HEK293T (cell line): ENCODE data around the gene GOLM1.
"Not testable (repeated sequence)": the region's sequence is repeated elsewhere in the genome, so short reads cannot be mapped to it uniquely, and the experiment has no call there.

Experiments
- CTCF ChIA-PET: fragments of 350-600 bp; formaldehyde crosslinking; extraction: SDS; loops from one replicate; lab custom pipeline; 2021; ENCODE audit warnings: antibody characterized with exemption, inconsistent platforms; lab: Yijun Ruan, JAX
- POLR2A ChIA-PET: fragments of 350-600 bp; formaldehyde crosslinking; extraction: SDS; loops from one replicate; lab custom pipeline; 2020; ENCODE audit warnings: antibody characterized with exemption, inconsistent platforms; lab: Yijun Ruan, JAX
- DNase-seq: peaks from one replicate; pipeline ENCODE4 v3.0.0; 2012; ENCODE audit warnings: mixed read lengths; ENCODE audit errors: extremely low spot score
- ARNT ChIP-seq: fragments of 450-650 bp; IDR thresholded peaks from 2 replicates; pipeline ENCODE4 v1.6.1; 2017; ENCODE audit warnings: mild to moderate bottlenecking
- BHLHE40 ChIP-seq: fragments of 450-650 bp; IDR thresholded peaks from 2 replicates; pipeline ENCODE4 v1.6.1; 2016; ENCODE audit warnings: mild to moderate bottlenecking, moderate library complexity, borderline replicate concordance
- CTBP1 ChIP-seq: fragments of 450-650 bp; IDR thresholded peaks from 2 replicates; pipeline ENCODE4 v1.6.1; 2016; ENCODE audit warnings: borderline replicate concordance
- ELF4 ChIP-seq: fragments of 450-650 bp; IDR thresholded peaks from 2 replicates; pipeline ENCODE4 v1.6.1; 2017; ENCODE audit warnings: antibody characterized with exemption
- FOXA1 ChIP-seq: fragments of 450-650 bp; IDR thresholded peaks from 2 replicates; pipeline ENCODE4 v1.6.1; 2016; ENCODE audit warnings: mild to moderate bottlenecking
- FOXK2 ChIP-seq: fragments of 450-650 bp; IDR thresholded peaks from 2 replicates; pipeline ENCODE4 v1.6.1; 2016; ENCODE audit warnings: mild to moderate bottlenecking
- FOXM1 ChIP-seq: fragments of 450-650 bp; IDR thresholded peaks from 2 replicates; pipeline ENCODE4 v1.6.1; 2017; ENCODE audit warnings: mild to moderate bottlenecking, borderline replicate concordance
- HDGF ChIP-seq: fragments of 450-650 bp; IDR thresholded peaks from 2 replicates; pipeline ENCODE4 v1.6.1; 2017; ENCODE audit warnings: antibody characterized with exemption, borderline replicate concordance
- L3MBTL2 ChIP-seq: fragments of 450-650 bp; conservative IDR thresholded peaks from 2 replicates; pipeline ENCODE4 v1.6.1; 2016; ENCODE audit warnings: mild to moderate bottlenecking
- LEF1 ChIP-seq: fragments of 450-650 bp; IDR thresholded peaks from 2 replicates; pipeline ENCODE4 v1.6.1; 2017; ENCODE audit warnings: mild to moderate bottlenecking, borderline replicate concordance
- NFRKB ChIP-seq: fragments of 450-650 bp; IDR thresholded peaks from 2 replicates; pipeline ENCODE4 v1.6.1; 2016; ENCODE audit warnings: mild to moderate bottlenecking, moderate library complexity
- PKNOX1 ChIP-seq: fragments of 450-650 bp; IDR thresholded peaks from 2 replicates; pipeline ENCODE4 v1.6.1; 2016
- SP1 ChIP-seq: fragments of 450-650 bp; IDR thresholded peaks from 2 replicates; pipeline ENCODE4 v1.6.1; 2017
- SUZ12 ChIP-seq: fragments of 450-650 bp; IDR thresholded peaks from 2 replicates; pipeline ENCODE4 v1.6.1; 2016; ENCODE audit warnings: mild to moderate bottlenecking
- TARDBP ChIP-seq: fragments of 450-650 bp; IDR thresholded peaks from 2 replicates; pipeline ENCODE4 v1.6.1; 2016
- ZNF384 ChIP-seq: fragments of 450-650 bp; IDR thresholded peaks from 2 replicates; pipeline ENCODE4 v1.6.1; 2016

Gene GOLM1

GRCh38 chr9:86064220-86064619, 35.1 kb downstream of the GOLM1 start:
- POLR2A ChIA-PET = no interaction called here
- CTCF ChIA-PET = no interaction called here
- TF ChIP-seq ARNT (no peak), ZNF384 (no peak), CTBP1 (no peak)
- no peak for DNase-seq

- no peak for DNase-seq
- ChIA-PET POLR2A (no interaction called here), CTCF (interaction anchor here (0.6 kb wide), 1 partner anchor 155 kb away, joined by 5 read pairs; no protein-coding TSS in a partner anchor)
- TF ChIP-seq FOXM1 (no peak), FOXK2 (no peak), HDGF (no peak), FOXA1 (no peak), L3MBTL2 (no peak), BHLHE40 (no peak), TARDBP (no peak), NFRKB (no peak), ZNF384 (no peak), SUZ12 (no peak), ELF4 (no peak), CTBP1 (no peak), ARNT (no peak), PKNOX1 (no peak), SP1 (no peak), LEF1 (no peak)
Observed at GRCh38 chr9:86062845-86063693, 36.3 kb downstream of the GOLM1 start.

GRCh38 chr9:86061972-86062739, 37.2 kb downstream of the GOLM1 start:
- POLR2A ChIA-PET = no interaction called here
- no peak for DNase-seq
- TF ChIP-seq FOXM1 (no peak), ELF4 (no peak), PKNOX1 (no peak), SP1 (no peak), FOXA1 (no peak), L3MBTL2 (no peak), SUZ12 (no peak), ARNT (no peak), ZNF384 (no peak), HDGF (no peak)
- CTCF ChIA-PET = no interaction called here

GRCh38 chr9:86057491-86057890, 41.9 kb downstream of the GOLM1 start:
- ChIA-PET POLR2A (no interaction called here), CTCF (no interaction called here)
- DNase-seq = no peak
- no peak for TF ChIP-seq NFRKB
- no peak for TF ChIP-seq ELF4
- TF ChIP-seq L3MBTL2 = no peak
- no peak for TF ChIP-seq HDGF

GRCh38 chr9:86054695-86055094, 44.7 kb downstream of the GOLM1 start:
- ChIA-PET CTCF (no interaction called here), POLR2A (no interaction called here)
- TF ChIP-seq ZNF384 (no peak), ARNT (no peak), SUZ12 (no peak), FOXA1 (no peak), L3MBTL2 (no peak), FOXK2 (no peak), BHLHE40 (no peak), NFRKB (no peak), PKNOX1 (no peak), HDGF (no peak), SP1 (no peak), FOXM1 (no peak), LEF1 (no peak), ELF4 (no peak), TARDBP (no peak), CTBP1 (no peak)
- DNase-seq = no peak

GRCh38 chr9:86052556-86053468, 46.5 kb downstream of the GOLM1 start:
- POLR2A ChIA-PET = no interaction called here
- CTCF ChIA-PET = no interaction called here

GRCh38 chr9:86048018-86048742, 51.2 kb downstream of the GOLM1 start:
- POLR2A ChIA-PET = interaction anchor here (0.6 kb wide), 1 partner anchor 33 kb away, joined by 3 read pairs; no protein-coding TSS in a partner anchor
- DNase-seq, CTCF ChIA-PET: not testable (repeated sequence)

More at GRCh38 chr9:86052556-86053468, 46.5 kb downstream of the GOLM1 start:
- TF ChIP-seq TARDBP (peak; percentile 38), HDGF (no peak)
- no peak for DNase-seq
